ENCODE data around the gene EPHB3. TPM values are rescaled to one million over a fixed set of nuclear protein-coding genes. Genes with fewer than 3 reads are reported as not detected.

Gene EPHB3
- total RNA-seq (2022; extraction: Qiagen RNA extraction; ENCODE audit: low read depth), result 0.23 to 0.70 TPM (median 0.27 TPM) in 5 replicates

GRCh38 chr3:184561061-184561912 lies at the start of gene EPHB3:
EPHB3 (plus strand) TSS chr3:184561785; CDS start chr3:184562236, 451 bp downstream.

Other genes with a start within 250 kb of the EPHB3 start
- gene EIF4G1, start 247.2 kb upstream of the EPHB3 start, total RNA-seq (2022; extraction: Qiagen RNA extraction; ENCODE audit: low read depth), result 221 to 295 TPM (median 267 TPM) in 5 replicates
- 6.8 to 11.7 TPM (median 9.9 TPM) in 5 replicates for gene FAM131A, start 224.2 kb upstream of the EPHB3 start, total RNA-seq (2022; extraction: Qiagen RNA extraction; ENCODE audit: low read depth)
- 4.0 to 6.1 TPM (median 5.5 TPM) in 5 replicates for gene CLCN2, start 200.2 kb upstream of the EPHB3 start, total RNA-seq (2022; extraction: Qiagen RNA extraction; ENCODE audit: low read depth)
- gene POLR2H, start 200.1 kb upstream of the EPHB3 start, total RNA-seq (2022; extraction: Qiagen RNA extraction; ENCODE audit: low read depth), result 69.5 to 82.7 TPM (median 77.4 TPM) in 5 replicates
- gene THPO, start 183.6 kb upstream of the EPHB3 start, total RNA-seq (2022; extraction: Qiagen RNA extraction; ENCODE audit: low read depth), result not detected in 5 replicates
- 0.07 to 0.42 TPM (median 0.15 TPM) in 5 replicates for gene CHRD, start 181.7 kb upstream of the EPHB3 start, total RNA-seq (2022; extraction: Qiagen RNA extraction; ENCODE audit: low read depth)
- gene MAGEF1, start 150.3 kb downstream of the EPHB3 start, total RNA-seq (2022; extraction: Qiagen RNA extraction; ENCODE audit: low read depth), result 23.4 to 29.4 TPM (median 28.7 TPM) in 5 replicates

Measured in A549 treated with ZK216348 at 1 μM for 4 hours (cell line).